H9 (cell line): Measurements from ENCODE around the gene CLPSL1. TPM values are rescaled to one million over a fixed set of nuclear protein-coding genes. Genes with fewer than 3 reads are reported as not detected.
A peak's percentile ranks its signal among the peaks of the same experiment; 100 is the strongest.

ENCODE experiments used
- DNase-seq: peaks from one replicate; pipeline ENCODE4 v3.0.0-alpha.2; 2017
- H2AFZ ChIP-seq: one replicate; pipeline ENCODE4 v1.6.1; 2013; ENCODE audit warnings: mild to moderate bottlenecking, low read length, control low read depth, moderate library complexity
- H2AK5ac ChIP-seq: 2 replicates; pipeline ENCODE4 v1.6.1; 2013; ENCODE audit warnings: low read length, control low read depth, mixed read lengths; ENCODE audit not compliant: insufficient read length
- H2BK120ac ChIP-seq: one replicate; pipeline ENCODE4 v1.6.1; 2013; ENCODE audit warnings: low read depth, mild to moderate bottlenecking, low read length, control low read depth, inconsistent platforms; ENCODE audit not compliant: poor library complexity, severe bottlenecking
- H2BK12ac ChIP-seq: 2 replicates; pipeline ENCODE4 v1.6.1; 2013; ENCODE audit warnings: low read length, control low read depth, mixed read lengths, low read depth; ENCODE audit not compliant: insufficient read length
- H2BK15ac ChIP-seq: 2 replicates; pipeline ENCODE4 v1.6.1; 2013; ENCODE audit warnings: low read depth, low read length, control low read depth
- H2BK20ac ChIP-seq: one replicate; pipeline ENCODE4 v1.6.1; 2013; ENCODE audit warnings: low read depth, mild to moderate bottlenecking, low read length, control low read depth, inconsistent platforms; ENCODE audit not compliant: poor library complexity, severe bottlenecking
- H2BK5ac ChIP-seq: 2 replicates; pipeline ENCODE4 v1.6.1; 2013; ENCODE audit warnings: low read length, control low read depth, mixed read lengths; ENCODE audit not compliant: insufficient read length
- H3K14ac ChIP-seq: 2 replicates; pipeline ENCODE4 v1.6.1; 2013; ENCODE audit warnings: low read length, control low read depth; ENCODE audit not compliant: insufficient read depth
- H3K18ac ChIP-seq: 2 replicates; pipeline ENCODE4 v1.6.1; 2013; ENCODE audit warnings: low read depth, mild to moderate bottlenecking, mixed read lengths, low read length, control low read depth; ENCODE audit not compliant: insufficient read length
- H3K23ac ChIP-seq: 2 replicates; pipeline ENCODE4 v1.6.1; 2013; ENCODE audit warnings: low read length, control low read depth, mixed read lengths, low read depth; ENCODE audit not compliant: insufficient read length
- H3K23me2 ChIP-seq: 2 replicates; pipeline ENCODE4 v1.6.1; 2013; ENCODE audit warnings: low read depth, mild to moderate bottlenecking, mixed read lengths, low read length, control low read depth; ENCODE audit not compliant: insufficient read length, poor library complexity, severe bottlenecking
- H3K27ac ChIP-seq: 2 replicates; pipeline ENCODE4 v1.5.1; 2013; ENCODE audit warnings: low read length, control low read depth, mixed read lengths, low read depth; ENCODE audit not compliant: insufficient read length
- H3K27me3 ChIP-seq: 2 replicates; pipeline ENCODE4 v1.6.1; 2013; ENCODE audit warnings: low read length, control low read depth, inconsistent platforms; ENCODE audit not compliant: insufficient read depth
- H3K4ac ChIP-seq: 2 replicates; pipeline ENCODE4 v1.6.1; 2013; ENCODE audit warnings: low read depth, mild to moderate bottlenecking, control low read depth, inconsistent platforms, low read length, moderate library complexity
- H3K4me1 ChIP-seq: 2 replicates; pipeline ENCODE4 v1.6.1; 2013; ENCODE audit warnings: low read length, control low read depth, inconsistent platforms; ENCODE audit not compliant: insufficient read depth
- H3K4me2 ChIP-seq: 2 replicates; pipeline ENCODE4 v1.6.1; 2013; ENCODE audit warnings: low read length, control low read depth, mixed read lengths; ENCODE audit not compliant: insufficient read length, insufficient read depth
- H3K56ac ChIP-seq: 2 replicates; pipeline ENCODE4 v1.6.1; 2013; ENCODE audit warnings: low read depth, mild to moderate bottlenecking, mixed read lengths, low read length, control low read depth; ENCODE audit not compliant: insufficient read length
- H3K79me1 ChIP-seq: 2 replicates; pipeline ENCODE4 v1.6.1; 2013; ENCODE audit warnings: low read depth, mild to moderate bottlenecking, moderate library complexity, low read length, control low read depth, inconsistent platforms; ENCODE audit not compliant: insufficient read depth, poor library complexity, severe bottlenecking
- H3K79me2 ChIP-seq: 2 replicates; pipeline ENCODE4 v1.6.1; 2013; ENCODE audit warnings: low read length, control low read depth, inconsistent platforms; ENCODE audit not compliant: insufficient read depth
- H3K9ac ChIP-seq: 2 replicates; pipeline ENCODE4 v1.6.1; 2013; ENCODE audit warnings: low read length, control low read depth, mixed read lengths; ENCODE audit not compliant: insufficient read length; ENCODE audit errors: extremely low read depth
- H3K9me3 ChIP-seq: one replicate; pipeline ENCODE4 v1.6.1; 2013; ENCODE audit warnings: low read depth, low read length, inconsistent platforms; ENCODE audit not compliant: control insufficient read depth
- H3T11ph ChIP-seq: one replicate; pipeline ENCODE4 v1.6.1; 2013; ENCODE audit warnings: mild to moderate bottlenecking, low read length, control low read depth, inconsistent platforms
- H4K20me1 ChIP-seq: one replicate; pipeline ENCODE4 v1.6.1; 2013; ENCODE audit not compliant: control insufficient read depth, insufficient read length, insufficient read depth
- H4K5ac ChIP-seq: 2 replicates; pipeline ENCODE4 v1.6.1; 2013; ENCODE audit warnings: low read depth, mild to moderate bottlenecking, mixed read lengths, low read length, control low read depth; ENCODE audit not compliant: insufficient read length
- H4K8ac ChIP-seq: replicated peaks from 2 replicates; pipeline ENCODE4 v1.6.1; 2013; ENCODE audit warnings: low read length, control low read depth, mixed read lengths, low read depth; ENCODE audit not compliant: insufficient read length
- H4K91ac ChIP-seq: 2 replicates; pipeline ENCODE4 v1.6.1; 2013; ENCODE audit warnings: low read depth, mild to moderate bottlenecking, moderate library complexity, mixed read lengths, low read length, control low read depth; ENCODE audit not compliant: insufficient read length
- H3K27ac Mint-ChIP-seq, 3 experiments: 2 replicates in 2 of 3; 3 replicates in 1 of 3; pipeline ENCODE4 v1.8.0; 2020 to 2021; ENCODE audit warnings: mixed read lengths in 3 of 3, mild to moderate bottlenecking in 1 of 3, moderate library complexity in 1 of 3
- H3K27me3 Mint-ChIP-seq: 2 replicates; pipeline ENCODE4 v1.8.0; 2021; ENCODE audit warnings: low read depth, mild to moderate bottlenecking, moderate library complexity, mixed read lengths
- H3K36me3 Mint-ChIP-seq, 3 experiments: 2 replicates in 2 of 3; 3 replicates in 1 of 3; pipeline ENCODE4 v1.8.0; 2020 to 2021; ENCODE audit warnings: low read depth in 3 of 3, mixed read lengths in 3 of 3; ENCODE audit not compliant: insufficient read depth in 1 of 3
- H3K4me1 Mint-ChIP-seq, 2 experiments: 2 replicates each; pipeline ENCODE4 v1.8.0; 2020; ENCODE audit warnings: mixed read lengths in 2 of 2
- H3K4me3 Mint-ChIP-seq, 2 experiments: 2 replicates in 1 of 2; 3 replicates in 1 of 2; pipeline ENCODE4 v1.8.0; 2020 to 2021; ENCODE audit warnings: mild to moderate bottlenecking in 2 of 2, mixed read lengths in 2 of 2, moderate library complexity in 1 of 2
- H3K9me3 Mint-ChIP-seq, 2 experiments: 2 replicates in 1 of 2; 3 replicates in 1 of 2; pipeline ENCODE4 v1.8.0; 2020; ENCODE audit warnings: mild to moderate bottlenecking in 2 of 2, mixed read lengths in 2 of 2, moderate library complexity in 1 of 2
- CTCF ChIP-seq: fragments of 200-600 bp; sonication (generic); conservative IDR thresholded peaks from 3 replicates; pipeline ENCODE4 v1.8.0; 2021; ENCODE audit warnings: antibody characterized with exemption, mild to moderate bottlenecking
- WGBS: extraction: QIAGEN DNeasy Blood & Tissue Kit; methylation state at CpG from one replicate; pipeline ENCODE4 v1.1.7; 2013; ENCODE audit warnings: missing lambda C conversion rate, low lambda C conversion rate, mixed read lengths; ENCODE audit not compliant: insufficient read length; ENCODE audit errors: extremely low coverage; 5-methylcytosine and 5-hydroxymethylcytosine counted together
- total RNA-seq: library from RNA; stranded (reverse); gene quantifications from 2 replicates; pipeline ENCODE4 v1.2.1, GENCODE V29; 2021

The CLPSL1 gene
- total RNA-seq, 1 experiment from 2014 or later: not detected

GRCh38 chr6:35801148-35801547 is 20.3 kb downstream of the CLPSL1 start:
- Histone ChIP-seq H2BK15ac (no peak overlapping the region), H3T11ph (no peak overlapping the region), H3K79me2 (no peaks in the 10 kb centered on the region), H3K23ac (no peak overlapping the region), H3K18ac (no peak overlapping the region), H2AK5ac (no peak overlapping the region), H2BK12ac (no peak overlapping the region), H3K9me3 (no peaks in the 10 kb centered on the region), H3K4me1 (peaks cover 5% of the 10 kb centered on the region; the same call in 1 of the 2 replicates), H2AFZ (no peak overlapping the region), H3K14ac (no peak overlapping the region), H3K23me2 (no peaks in the 10 kb centered on the region), H3K79me1 (no peaks in the 10 kb centered on the region), H2BK20ac (no peak overlapping the region), H4K8ac (no peak overlapping the region), H3K4me2 (no peak overlapping the region), H3K27me3 (no peaks in the 10 kb centered on the region), H2BK120ac (no peak overlapping the region), H4K20me1 (no peaks in the 10 kb centered on the region), H4K91ac (no peak overlapping the region), H3K4ac (no peak overlapping the region), H2BK5ac (no peak overlapping the region), H3K56ac (no peak overlapping the region), H4K5ac (no peak overlapping the region), H3K9ac (no peak overlapping the region), H3K27ac (no peak overlapping the region)
- no peak for DNase-seq
- no peaks in the 10 kb centered on the region; a peak in 1 of 5 replicates for H3K9me3 Mint-ChIP-seq
- TF ChIP-seq CTCF: no peak
- H3K27me3 Mint-ChIP-seq: peaks cover 4% of the 10 kb centered on the region; the same call in 1 of the 2 replicates
- peaks cover 0 to 2% (median 0%) of the 10 kb centered on the region in 3 experiments; a peak in 1 of 7 replicates for H3K36me3 Mint-ChIP-seq
- WGBS: no CpG with 5 or more reads among the region's 3 CpGs
- no peak overlapping the region for H3K4me3 Mint-ChIP-seq
- peaks cover 25 to 31% of the 10 kb centered on the region in 2 experiments for H3K4me1 Mint-ChIP-seq
- peak overlapping the region in 1 of 3 experiments; percentile 48; a peak in 1 of 7 replicates for H3K27ac Mint-ChIP-seq
